ENCODE data around the gene DNM2.

Gene DNM2

DNA sequence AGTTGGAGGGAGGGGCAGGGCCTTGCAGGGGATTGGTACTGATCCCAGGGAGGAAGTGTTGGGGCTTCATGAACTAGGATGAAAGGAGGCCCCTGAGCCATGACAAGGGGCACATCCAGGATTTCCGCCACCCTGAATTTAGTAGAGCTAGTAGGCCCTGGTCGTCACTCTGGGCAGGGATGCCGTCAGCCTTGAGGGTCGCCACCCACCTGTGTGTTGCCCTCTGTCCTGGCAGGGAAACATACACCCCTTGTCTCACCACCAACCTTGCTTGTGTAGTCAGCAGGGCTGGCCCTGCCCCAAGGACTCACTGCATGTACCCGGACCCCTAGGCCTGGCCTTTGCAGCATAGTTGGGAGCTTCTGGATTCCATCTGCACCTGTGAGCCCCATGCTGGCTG is 26.0 kb upstream of the DNM2 start:
- Histone ChIP-seq H3K36me3 (ENCODE audit: control insufficient read depth, insufficient read depth, low read length) (peaks cover 60% of the 10 kb centered on the region), H3K27me3 (ENCODE audit: control insufficient read depth, insufficient read depth, low read length) (no peaks in the 10 kb centered on the region), H3K9ac (ENCODE audit: low read length) (no peak overlapping the region), H3K4me1 (ENCODE audit: control insufficient read depth, insufficient read depth, low read length) (peaks cover 9% of the 10 kb centered on the region; the same call in 1 of the 2 replicates), H3K4me3 (ENCODE audit: low read depth, low read length) (no peak overlapping the region), H3K9me3 (ENCODE audit: control insufficient read depth, insufficient read depth, low read depth, low read length) (no peaks in the 10 kb centered on the region), H3K27ac (ENCODE audit: low read depth, low read length) (no peak overlapping the region)

GRCh38 chr19:10692673-10693264 is 25.1 kb upstream of the DNM2 start:
- peaks cover 51% of the 10 kb centered on the region for H3K36me3 ChIP-seq (ENCODE audit: control insufficient read depth, insufficient read depth, low read length)
- no peaks in the 10 kb centered on the region for H3K9me3 ChIP-seq (ENCODE audit: control insufficient read depth, insufficient read depth, low read depth, low read length)
- H3K9ac ChIP-seq (ENCODE audit: low read length) = no peak overlapping the region
- no peak overlapping the region for H3K27ac ChIP-seq (ENCODE audit: low read depth, low read length)
- H3K4me3 ChIP-seq (ENCODE audit: low read depth, low read length) = no peak overlapping the region
- no peaks in the 10 kb centered on the region for H3K27me3 ChIP-seq (ENCODE audit: control insufficient read depth, insufficient read depth, low read length)
- peaks cover 9% of the 10 kb centered on the region; the same call in 1 of the 2 replicates for H3K4me1 ChIP-seq (ENCODE audit: control insufficient read depth, insufficient read depth, low read length)

DNA sequence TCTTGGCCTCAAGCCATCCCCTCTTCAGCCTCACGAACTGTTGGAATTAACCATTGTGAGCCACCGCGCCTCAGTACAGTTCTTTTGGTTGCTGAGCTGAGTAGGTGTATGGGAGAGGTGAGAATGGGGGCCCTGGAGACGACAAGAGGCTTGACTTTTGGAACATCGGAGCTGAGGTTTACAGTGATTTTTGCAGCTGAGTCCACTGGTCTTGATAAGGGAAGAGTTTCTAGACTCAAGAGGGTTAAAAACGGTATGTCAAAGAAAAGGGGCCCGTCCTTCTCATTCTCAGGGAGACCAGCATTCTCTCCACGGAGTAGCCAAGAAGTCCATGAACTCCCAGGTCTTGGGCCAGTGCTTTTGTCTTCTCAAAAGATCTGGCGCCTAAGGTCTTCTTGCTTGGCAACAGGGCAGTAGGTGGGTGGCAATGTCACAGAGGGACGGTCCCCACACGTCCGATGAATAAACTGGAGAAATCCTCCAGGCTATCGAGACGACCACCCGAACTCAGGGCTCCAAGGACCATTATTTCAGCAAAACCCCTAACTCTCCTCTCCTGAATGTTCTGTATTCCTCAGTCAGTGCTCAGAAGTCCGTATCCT is 23.1 kb upstream of the DNM2 start:
- H3K4me1 ChIP-seq (ENCODE audit: control insufficient read depth, insufficient read depth, low read length) = peaks cover 9% of the 10 kb centered on the region; the same call in 1 of the 2 replicates
- H3K27me3 ChIP-seq (ENCODE audit: control insufficient read depth, insufficient read depth, low read length) = no peaks in the 10 kb centered on the region
- H3K4me3 ChIP-seq (ENCODE audit: low read depth, low read length) = peak overlapping the region; percentile 60
- H3K36me3 ChIP-seq (ENCODE audit: control insufficient read depth, insufficient read depth, low read length) = peaks cover 31% of the 10 kb centered on the region
- H3K9me3 ChIP-seq (ENCODE audit: control insufficient read depth, insufficient read depth, low read depth, low read length) = no peaks in the 10 kb centered on the region
- H3K9ac ChIP-seq (ENCODE audit: low read length) = peak overlapping the region; percentile 57
- no peak overlapping the region; the same call in 1 of the 2 replicates for H3K27ac ChIP-seq (ENCODE audit: low read depth, low read length)

- H3K4me3 ChIP-seq (ENCODE audit: low read depth, low read length) = peak overlapping the region; percentile 60
- H3K36me3 ChIP-seq (ENCODE audit: control insufficient read depth, insufficient read depth, low read length) = peaks cover 22% of the 10 kb centered on the region
- H3K4me1 ChIP-seq (ENCODE audit: control insufficient read depth, insufficient read depth, low read length) = peaks cover 9% of the 10 kb centered on the region; the same call in 1 of the 2 replicates
- H3K9me3 ChIP-seq (ENCODE audit: control insufficient read depth, insufficient read depth, low read depth, low read length) = no peaks in the 10 kb centered on the region
- no peaks in the 10 kb centered on the region for H3K27me3 ChIP-seq (ENCODE audit: control insufficient read depth, insufficient read depth, low read length)
- H3K27ac ChIP-seq (ENCODE audit: low read depth, low read length) = no peak overlapping the region; the same call in 1 of the 2 replicates
- peak overlapping the region; percentile 57 for H3K9ac ChIP-seq (ENCODE audit: low read length)
Observed at GRCh38 chr19:10695401-10696398, 22.2 kb upstream of the DNM2 start.

DNA sequence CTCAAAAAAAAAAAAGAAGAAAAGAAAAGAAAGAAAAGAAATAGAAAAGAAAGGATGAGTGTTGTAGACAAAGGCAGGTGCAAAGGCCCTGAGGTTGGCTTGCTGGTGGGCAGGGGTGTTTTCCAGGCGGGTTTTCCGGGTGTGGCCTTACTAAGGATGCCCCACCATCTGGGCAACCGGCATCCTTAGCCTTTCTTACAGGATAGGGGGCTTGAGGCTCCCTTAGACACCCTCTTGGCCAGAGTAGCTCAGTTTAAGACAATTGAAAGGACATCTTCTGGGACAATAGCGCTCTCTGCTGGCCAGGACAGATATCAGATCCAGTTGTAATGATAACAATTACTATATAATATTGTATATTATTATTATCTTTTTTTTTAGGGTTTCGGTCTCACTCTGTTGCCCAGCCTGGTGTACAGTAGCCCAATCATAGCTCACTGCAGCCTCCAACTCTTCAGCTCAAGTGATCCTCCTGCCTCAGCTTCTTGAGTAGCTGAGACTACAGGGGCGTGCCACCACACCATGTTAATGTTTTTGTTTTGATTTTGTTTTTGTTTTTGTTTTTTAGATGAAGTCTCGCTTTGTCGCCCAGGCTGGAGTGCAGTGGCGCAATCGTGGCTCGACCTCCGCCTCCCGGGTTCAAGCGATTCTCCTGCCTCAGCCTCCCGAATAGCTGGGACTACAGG is 18.1 kb upstream of the DNM2 start:
- H3K4me3 ChIP-seq (ENCODE audit: low read depth, low read length) = no peak overlapping the region
- no peak overlapping the region for H3K27ac ChIP-seq (ENCODE audit: low read depth, low read length)
- no peaks in the 10 kb centered on the region for H3K27me3 ChIP-seq (ENCODE audit: control insufficient read depth, insufficient read depth, low read length)
- H3K9me3 ChIP-seq (ENCODE audit: control insufficient read depth, insufficient read depth, low read depth, low read length) = no peaks in the 10 kb centered on the region
- H3K4me1 ChIP-seq (ENCODE audit: control insufficient read depth, insufficient read depth, low read length) = peaks cover 7% of the 10 kb centered on the region; the same call in 1 of the 2 replicates
- H3K36me3 ChIP-seq (ENCODE audit: control insufficient read depth, insufficient read depth, low read length) = no peaks in the 10 kb centered on the region; the same call in 1 of the 2 replicates
- H3K9ac ChIP-seq (ENCODE audit: low read length) = no peak overlapping the region

DNA sequence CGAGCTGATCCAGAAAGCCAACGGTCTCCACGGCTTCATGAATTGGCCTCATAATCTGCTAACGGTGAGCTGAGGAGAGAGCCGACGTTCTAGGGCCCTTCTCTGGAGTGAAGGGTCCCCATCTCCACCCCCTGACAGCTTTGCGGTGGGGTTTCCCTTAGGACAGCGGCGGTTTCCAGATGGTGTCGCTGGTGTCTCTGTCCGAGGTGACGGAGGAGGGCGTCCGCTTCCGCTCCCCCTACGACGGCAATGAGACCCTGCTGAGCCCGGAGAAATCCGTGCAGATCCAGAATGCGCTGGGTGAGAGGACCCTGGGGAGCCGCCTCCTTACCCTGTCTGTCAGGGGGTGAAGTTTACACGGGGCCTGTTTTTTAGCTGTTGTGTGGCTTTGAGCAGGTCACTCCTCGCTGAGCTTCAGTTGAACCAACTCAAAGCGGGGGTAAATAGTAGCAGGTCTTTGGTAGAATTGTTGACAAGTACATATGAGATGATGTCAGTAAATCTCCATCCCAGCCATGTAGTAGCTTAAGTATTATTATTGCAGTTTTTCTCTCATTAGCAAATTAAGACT is 15.8 kb upstream of the DNM2 start:
- H3K4me1 ChIP-seq (ENCODE audit: control insufficient read depth, insufficient read depth, low read length) = no peaks in the 10 kb centered on the region
- H3K27me3 ChIP-seq (ENCODE audit: control insufficient read depth, insufficient read depth, low read length) = no peaks in the 10 kb centered on the region
- no peak overlapping the region for H3K27ac ChIP-seq (ENCODE audit: low read depth, low read length)
- H3K9me3 ChIP-seq (ENCODE audit: control insufficient read depth, insufficient read depth, low read depth, low read length) = no peaks in the 10 kb centered on the region
- H3K9ac ChIP-seq (ENCODE audit: low read length) = peak overlapping the region; percentile 90
- peak overlapping the region; percentile 90 for H3K4me3 ChIP-seq (ENCODE audit: low read depth, low read length)
- H3K36me3 ChIP-seq (ENCODE audit: control insufficient read depth, insufficient read depth, low read length) = peaks cover under 1% of the 10 kb centered on the region; the same call in 1 of the 2 replicates

- no peak overlapping the region for H3K27ac ChIP-seq (ENCODE audit: low read depth, low read length)
- peaks cover 14% of the 10 kb centered on the region for H3K36me3 ChIP-seq (ENCODE audit: control insufficient read depth, insufficient read depth, low read length)
- no peaks in the 10 kb centered on the region for H3K9me3 ChIP-seq (ENCODE audit: control insufficient read depth, insufficient read depth, low read depth, low read length)
- H3K9ac ChIP-seq (ENCODE audit: low read length) = no peak overlapping the region
- no peak overlapping the region for H3K4me3 ChIP-seq (ENCODE audit: low read depth, low read length)
- H3K27me3 ChIP-seq (ENCODE audit: control insufficient read depth, insufficient read depth, low read length) = no peaks in the 10 kb centered on the region
- H3K4me1 ChIP-seq (ENCODE audit: control insufficient read depth, insufficient read depth, low read length) = no peaks in the 10 kb centered on the region
Observed at GRCh38 chr19:10706990-10707389, 10.9 kb upstream of the DNM2 start.

GRCh38 chr19:10707440-10707839 is 10.4 kb upstream of the DNM2 start:
- no peak overlapping the region for H3K9ac ChIP-seq (ENCODE audit: low read length)
- H3K36me3 ChIP-seq (ENCODE audit: control insufficient read depth, insufficient read depth, low read length) = peaks cover 14% of the 10 kb centered on the region
- H3K27me3 ChIP-seq (ENCODE audit: control insufficient read depth, insufficient read depth, low read length) = no peaks in the 10 kb centered on the region
- H3K27ac ChIP-seq (ENCODE audit: low read depth, low read length) = no peak overlapping the region
- H3K9me3 ChIP-seq (ENCODE audit: control insufficient read depth, insufficient read depth, low read depth, low read length) = no peaks in the 10 kb centered on the region
- no peaks in the 10 kb centered on the region for H3K4me1 ChIP-seq (ENCODE audit: control insufficient read depth, insufficient read depth, low read length)
- no peak overlapping the region for H3K4me3 ChIP-seq (ENCODE audit: low read depth, low read length)

GRCh38 chr19:10708291-10708690 is 9.6 kb upstream of the DNM2 start:
- peaks cover 21% of the 10 kb centered on the region for H3K36me3 ChIP-seq (ENCODE audit: control insufficient read depth, insufficient read depth, low read length)
- no peak overlapping the region for H3K4me3 ChIP-seq (ENCODE audit: low read depth, low read length)
- no peak overlapping the region for H3K9ac ChIP-seq (ENCODE audit: low read length)
- H3K27ac ChIP-seq (ENCODE audit: low read depth, low read length) = no peak overlapping the region
- H3K9me3 ChIP-seq (ENCODE audit: control insufficient read depth, insufficient read depth, low read depth, low read length) = no peaks in the 10 kb centered on the region
- H3K4me1 ChIP-seq (ENCODE audit: control insufficient read depth, insufficient read depth, low read length) = no peaks in the 10 kb centered on the region
- no peaks in the 10 kb centered on the region for H3K27me3 ChIP-seq (ENCODE audit: control insufficient read depth, insufficient read depth, low read length)

DNA sequence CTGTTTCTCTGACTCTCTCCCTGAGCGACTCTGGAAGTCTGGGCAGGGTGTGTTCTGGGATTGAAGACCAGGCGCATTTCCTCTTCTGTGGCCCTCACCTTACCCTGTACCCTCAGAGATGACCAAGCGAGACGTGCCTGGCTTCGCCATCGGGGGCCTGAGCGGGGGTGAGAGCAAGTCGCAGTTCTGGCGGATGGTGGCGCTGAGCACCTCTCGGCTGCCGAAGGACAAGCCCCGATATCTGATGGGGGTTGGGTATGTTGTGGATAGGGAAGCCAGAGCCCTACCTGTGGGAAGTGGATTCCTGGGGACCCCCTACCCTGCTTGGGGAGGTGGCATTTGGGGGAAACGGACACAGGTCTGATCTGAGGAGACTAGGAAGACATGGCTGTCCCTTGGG is 5.8 kb upstream of the DNM2 start:
- Histone ChIP-seq H3K27me3 (ENCODE audit: control insufficient read depth, insufficient read depth, low read length) (no peaks in the 10 kb centered on the region), H3K9ac (ENCODE audit: low read length) (no peak overlapping the region), H3K36me3 (ENCODE audit: control insufficient read depth, insufficient read depth, low read length) (peaks cover 24% of the 10 kb centered on the region), H3K4me1 (ENCODE audit: control insufficient read depth, insufficient read depth, low read length) (no peaks in the 10 kb centered on the region), H3K9me3 (ENCODE audit: control insufficient read depth, insufficient read depth, low read depth, low read length) (no peaks in the 10 kb centered on the region), H3K27ac (ENCODE audit: low read depth, low read length) (no peak overlapping the region), H3K4me3 (ENCODE audit: low read depth, low read length) (no peak overlapping the region)
